MM.1S (cell line): ENCODE results near the gene SRD5A2.

Experiments used
- DNase-seq: peaks from one replicate; pipeline ENCODE4 v3.0.0-alpha.2; 2015
- H2AFZ ChIP-seq: fragments of 300-600 bp; sonication (generic); 2 replicates; pipeline ENCODE4 v1.6.0; 2016; ENCODE audit warnings: antibody characterized with exemption, low read length
- H3F3A ChIP-seq: fragments of 300-600 bp; sonication (generic); 2 replicates; pipeline ENCODE4 v1.6.1; 2016; ENCODE audit warnings: mild to moderate bottlenecking, antibody characterized with exemption, low read length, moderate library complexity, mixed read lengths; ENCODE audit not compliant: insufficient read depth
- H3K27ac ChIP-seq: fragments of 300-600 bp; sonication (generic); 2 replicates; pipeline ENCODE4 v1.5.1; 2016; ENCODE audit warnings: mild to moderate bottlenecking, low read length
- H3K27me3 ChIP-seq: fragments of 300-600 bp; sonication (generic); replicated peaks from 2 replicates; pipeline ENCODE4 v1.6.0; 2016; ENCODE audit warnings: low read length; ENCODE audit not compliant: insufficient read depth
- H3K36me3 ChIP-seq: fragments of 300-600 bp; sonication (generic); replicated peaks from 2 replicates; pipeline ENCODE4 v1.6.1; 2016; ENCODE audit warnings: mild to moderate bottlenecking, low read length, mixed read lengths; ENCODE audit not compliant: insufficient read depth
- H3K4me1 ChIP-seq: fragments of 300-600 bp; sonication (generic); 2 replicates; pipeline ENCODE4 v1.6.1; 2016; ENCODE audit warnings: low read length, mixed read lengths
- H3K4me2 ChIP-seq: fragments of 300-600 bp; sonication (generic); 2 replicates; pipeline ENCODE4 v1.6.0; 2016; ENCODE audit warnings: low read depth, low read length
- H3K4me3 ChIP-seq: fragments of 300-600 bp; sonication (generic); 2 replicates; pipeline ENCODE4 v1.5.1; 2016; ENCODE audit warnings: low read length, mixed read lengths
- H3K79me2 ChIP-seq: fragments of 300-600 bp; sonication (generic); 2 replicates; pipeline ENCODE4 v1.6.1; 2016; ENCODE audit warnings: mixed run types, low read length, mixed read lengths
- H3K9ac ChIP-seq: fragments of 300-600 bp; sonication (generic); 2 replicates; pipeline ENCODE4 v1.6.1; 2016; ENCODE audit warnings: low read length, mixed read lengths
- H3K9me2 ChIP-seq: fragments of 300-600 bp; sonication (generic); replicated peaks from 2 replicates; pipeline ENCODE4 v1.6.1; 2016; ENCODE audit warnings: mild to moderate bottlenecking, low read length, mixed read lengths; ENCODE audit not compliant: insufficient read depth
- H3K9me3 ChIP-seq: fragments of 300-600 bp; sonication (generic); replicated peaks from 2 replicates; pipeline ENCODE4 v1.6.1; 2016; ENCODE audit warnings: mild to moderate bottlenecking, low read length, mixed read lengths; ENCODE audit not compliant: insufficient read depth
- H4K20me1 ChIP-seq: fragments of 300-600 bp; sonication (generic); 2 replicates; pipeline ENCODE4 v1.6.1; 2016; ENCODE audit warnings: mild to moderate bottlenecking, low read length, moderate library complexity, mixed read lengths; ENCODE audit not compliant: insufficient read depth
- EZH2 ChIP-seq: fragments of 300-600 bp; sonication (generic); optimal IDR thresholded peaks from 2 replicates; pipeline ENCODE3; 2017; ENCODE audit warnings: low read depth, mild to moderate bottlenecking, antibody characterized with exemption, low read length, mixed read lengths
- EZH2phosphoT487 ChIP-seq: fragments of 300-600 bp; sonication (generic); IDR thresholded peaks from 2 replicates; pipeline ENCODE4 v1.6.1; 2018; ENCODE audit warnings: antibody characterized with exemption, low read length
- TF ChIP-seq, protein P1 (sequence below): fragments of 300-600 bp; sonication (generic); IDR thresholded peaks from 2 replicates; pipeline ENCODE4 v1.5.1; 2016; ENCODE audit warnings: antibody characterized with exemption, low read length, mixed read lengths

SRD5A2 gene

DNA sequence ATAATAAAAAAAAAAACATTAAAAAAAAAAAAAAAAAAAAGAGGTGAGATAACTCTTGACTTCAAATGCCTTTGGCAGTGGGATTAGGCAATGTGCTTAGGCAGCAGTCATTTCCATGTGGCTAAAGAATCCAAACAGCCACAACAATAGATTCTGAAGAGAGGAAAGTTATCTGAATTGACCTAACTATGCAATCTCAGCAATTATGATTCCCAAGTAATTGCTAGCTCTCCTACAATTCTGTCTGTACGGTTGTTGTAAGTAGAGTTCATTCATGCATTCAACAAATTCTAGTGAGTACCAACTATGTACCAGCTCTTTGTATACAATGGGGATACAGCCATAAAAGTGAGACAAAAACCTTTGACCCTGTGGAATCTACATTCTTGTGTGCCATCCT lies 3.6 kb downstream of the SRD5A2 start:
- Histone ChIP-seq H3K27me3 (no peaks in the 10 kb centered on the region), H2AFZ (no peak overlapping the region), H3K9me2 (no peaks in the 10 kb centered on the region)

DNA sequence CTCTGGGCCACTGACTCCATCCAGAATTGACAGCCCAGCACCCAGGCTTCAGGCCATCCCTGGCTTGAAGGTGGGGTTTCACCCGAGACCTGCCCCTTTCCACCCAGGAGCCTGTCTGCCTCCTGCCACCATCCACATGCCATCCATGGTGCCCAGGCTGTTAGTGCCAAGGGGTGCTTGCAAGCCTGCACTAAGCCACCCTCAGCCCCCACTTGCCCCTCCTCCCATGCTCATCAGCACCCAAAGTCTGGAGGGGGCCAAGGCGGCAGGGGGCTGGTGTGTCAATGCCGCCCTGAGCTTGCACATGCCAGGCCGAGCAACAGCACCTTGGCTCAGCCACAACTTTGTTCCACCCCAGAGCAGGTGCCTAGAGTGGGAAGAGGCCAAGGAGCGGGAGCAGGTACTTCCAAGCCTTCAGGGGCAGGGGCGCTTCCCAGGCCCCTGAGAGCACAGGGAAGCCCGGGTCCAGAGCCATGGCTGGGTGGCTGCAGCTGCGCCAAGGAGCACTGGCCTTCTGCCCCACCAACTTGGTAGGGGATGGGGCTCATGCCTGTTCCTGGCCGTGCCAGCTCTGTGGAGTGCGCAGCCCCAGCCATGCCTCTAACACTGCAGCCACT lies 12.0 kb downstream of the SRD5A2 start:
- no peak overlapping the region for H2AFZ ChIP-seq
- H3K9me3 ChIP-seq, result no peaks in the 10 kb centered on the region
- no peak overlapping the region for H3K4me2 ChIP-seq
- H3K27ac ChIP-seq, result no peak overlapping the region
- H3K27me3 ChIP-seq, result no peaks in the 10 kb centered on the region
- H3F3A ChIP-seq, result no peaks in the 10 kb centered on the region
- no peak overlapping the region for H3K4me3 ChIP-seq
- TF ChIP-seq EZH2phosphoT487, result no peak
- TF ChIP-seq, protein P1, sequence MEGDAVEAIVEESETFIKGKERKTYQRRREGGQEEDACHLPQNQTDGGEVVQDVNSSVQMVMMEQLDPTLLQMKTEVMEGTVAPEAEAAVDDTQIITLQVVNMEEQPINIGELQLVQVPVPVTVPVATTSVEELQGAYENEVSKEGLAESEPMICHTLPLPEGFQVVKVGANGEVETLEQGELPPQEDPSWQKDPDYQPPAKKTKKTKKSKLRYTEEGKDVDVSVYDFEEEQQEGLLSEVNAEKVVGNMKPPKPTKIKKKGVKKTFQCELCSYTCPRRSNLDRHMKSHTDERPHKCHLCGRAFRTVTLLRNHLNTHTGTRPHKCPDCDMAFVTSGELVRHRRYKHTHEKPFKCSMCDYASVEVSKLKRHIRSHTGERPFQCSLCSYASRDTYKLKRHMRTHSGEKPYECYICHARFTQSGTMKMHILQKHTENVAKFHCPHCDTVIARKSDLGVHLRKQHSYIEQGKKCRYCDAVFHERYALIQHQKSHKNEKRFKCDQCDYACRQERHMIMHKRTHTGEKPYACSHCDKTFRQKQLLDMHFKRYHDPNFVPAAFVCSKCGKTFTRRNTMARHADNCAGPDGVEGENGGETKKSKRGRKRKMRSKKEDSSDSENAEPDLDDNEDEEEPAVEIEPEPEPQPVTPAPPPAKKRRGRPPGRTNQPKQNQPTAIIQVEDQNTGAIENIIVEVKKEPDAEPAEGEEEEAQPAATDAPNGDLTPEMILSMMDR, result no peak
- no peak for TF ChIP-seq EZH2
- no peaks in the 10 kb centered on the region for H3K36me3 ChIP-seq
- H3K9ac ChIP-seq, result no peak overlapping the region
- DNase-seq, result no peak
- no peaks in the 10 kb centered on the region for H3K79me2 ChIP-seq
- H3K9me2 ChIP-seq, result no peaks in the 10 kb centered on the region
- no peaks in the 10 kb centered on the region for H4K20me1 ChIP-seq
- H3K4me1 ChIP-seq, result no peaks in the 10 kb centered on the region

More for the DNA sequence above, 3.6 kb downstream of the SRD5A2 start:
- H3K79me2 ChIP-seq, result no peaks in the 10 kb centered on the region
- H3K9ac ChIP-seq, result no peak overlapping the region
- H3K4me1 ChIP-seq, result no peaks in the 10 kb centered on the region
- no peaks in the 10 kb centered on the region for H3F3A ChIP-seq
- no peaks in the 10 kb centered on the region for H4K20me1 ChIP-seq
- no peaks in the 10 kb centered on the region for H3K36me3 ChIP-seq
- H3K4me2 ChIP-seq, result no peak overlapping the region
- no peaks in the 10 kb centered on the region for H3K9me3 ChIP-seq
- TF ChIP-seq EZH2 (no peak), EZH2phosphoT487 (no peak)
- TF ChIP-seq, protein P1, result no peak
- DNase-seq, result no peak
- H3K27ac ChIP-seq, result no peak overlapping the region
- no peak overlapping the region for H3K4me3 ChIP-seq

DNA sequence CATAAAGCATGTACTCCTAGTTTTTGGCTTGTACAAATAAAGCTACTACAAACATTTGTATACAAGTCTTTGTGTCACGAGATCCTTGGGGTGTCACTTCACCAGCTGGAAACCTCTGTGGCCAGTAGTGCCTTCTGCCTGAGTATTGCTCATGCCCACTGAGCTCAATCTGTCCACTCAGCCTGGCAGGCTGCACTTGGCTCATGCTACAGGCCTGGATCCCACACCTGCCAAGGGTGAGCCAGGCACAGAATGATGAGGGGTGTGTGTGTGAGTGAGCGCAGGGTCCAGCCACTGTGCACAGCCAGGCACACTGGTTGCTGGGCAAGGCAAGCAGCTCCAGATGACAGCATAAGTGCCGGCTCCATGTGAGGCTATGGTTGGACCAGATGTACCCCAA lies 13.1 kb downstream of the SRD5A2 start:
- H2AFZ ChIP-seq, result no peak overlapping the region

More for the DNA sequence above, 13.1 kb downstream of the SRD5A2 start:
- Histone ChIP-seq H3F3A (no peaks in the 10 kb centered on the region), H3K9me3 (no peaks in the 10 kb centered on the region), H3K27me3 (no peaks in the 10 kb centered on the region), H3K79me2 (no peaks in the 10 kb centered on the region), H3K36me3 (no peaks in the 10 kb centered on the region), H3K4me2 (no peak overlapping the region), H3K4me3 (no peak overlapping the region), H3K9me2 (no peaks in the 10 kb centered on the region), H3K9ac (no peak overlapping the region), H4K20me1 (no peaks in the 10 kb centered on the region), H3K27ac (no peak overlapping the region), H3K4me1 (no peaks in the 10 kb centered on the region)
- no peak for DNase-seq
- TF ChIP-seq EZH2phosphoT487 (no peak), EZH2 (no peak)
- TF ChIP-seq, protein P1, result no peak
